Neural cell (in vitro differentiated cells): ENCODE results near the gene POLE. TPM values are rescaled to one million over a fixed set of nuclear protein-coding genes. Genes with fewer than 3 reads are reported as not detected.

Experiments used
- H2AFZ ChIP-seq: fragments of 200-600, 300-800 bp; sonication (generic), shearing (Covaris generic); 2 replicates; pipeline ENCODE4 v1.6.0; 2014; ENCODE audit warnings: low read depth, mild to moderate bottlenecking, antibody characterized with exemption, low read length, moderate library complexity
- H3F3A ChIP-seq: fragments of 200-600 bp; shearing (Covaris generic); 2 replicates; pipeline ENCODE4 v1.6.1; 2016; ENCODE audit warnings: mild to moderate bottlenecking, moderate library complexity, mixed read lengths, antibody characterized with exemption, low read length; ENCODE audit not compliant: insufficient read depth, poor library complexity, severe bottlenecking
- H3K27ac ChIP-seq: fragments of 200-600, 300-800 bp; sonication (generic), shearing (Covaris generic); 2 replicates; pipeline ENCODE4 v1.5.1; 2014; ENCODE audit warnings: mild to moderate bottlenecking, low read length, moderate library complexity
- H3K27me3 ChIP-seq: fragments of 300-800, 200-600 bp; sonication (generic), shearing (Covaris generic); 2 replicates; pipeline ENCODE4 v1.6.0; 2014; ENCODE audit warnings: mild to moderate bottlenecking, low read depth, low read length, moderate library complexity; ENCODE audit not compliant: insufficient read depth
- H3K36me3 ChIP-seq: fragments of 300-800, 200-600 bp; sonication (generic), shearing (Covaris generic); 2 replicates; pipeline ENCODE4 v1.5.1; 2014; ENCODE audit warnings: mild to moderate bottlenecking, antibody characterized with exemption, low read length, moderate library complexity; ENCODE audit not compliant: insufficient read depth
- H3K4me2 ChIP-seq: fragments of 300-800, 200-600 bp; sonication (generic), shearing (Covaris generic); 2 replicates; pipeline ENCODE4 v1.6.0; 2014; ENCODE audit warnings: mild to moderate bottlenecking, low read length
- H3K4me3 ChIP-seq: fragments of 300-800, 200-600 bp; sonication (generic), shearing (Covaris generic); 2 replicates; pipeline ENCODE4 v1.5.1; 2014; ENCODE audit warnings: mild to moderate bottlenecking, low read length, moderate library complexity
- H3K79me2 ChIP-seq: fragments of 200-600 bp; shearing (Covaris generic); replicated peaks from 2 replicates; pipeline ENCODE4 v1.6.0; 2014; ENCODE audit warnings: mild to moderate bottlenecking, low read length, moderate library complexity; ENCODE audit not compliant: insufficient read depth
- H3K9ac ChIP-seq: fragments of 300-800, 200-600 bp; sonication (generic), shearing (Covaris generic); 2 replicates; pipeline ENCODE4 v1.6.1; 2016; ENCODE audit warnings: mild to moderate bottlenecking, low read length, mixed read lengths
- H3K9me2 ChIP-seq: fragments of 200-600 bp; shearing (Covaris generic); 2 replicates; pipeline ENCODE4 v1.6.1; 2016; ENCODE audit warnings: mild to moderate bottlenecking, low read length, mixed read lengths; ENCODE audit not compliant: insufficient read depth
- H3K9me3 ChIP-seq: fragments of 200-600, 300-800 bp; sonication (generic), shearing (Covaris generic); 2 replicates; pipeline ENCODE4 v1.6.1; 2016; ENCODE audit warnings: mild to moderate bottlenecking, mixed run types, low read length, moderate library complexity, mixed read lengths
- H4K20me1 ChIP-seq: fragments of 200-600 bp; shearing (Covaris generic); 2 replicates; pipeline ENCODE4 v1.6.1; 2016; ENCODE audit warnings: mild to moderate bottlenecking, mixed run types; ENCODE audit not compliant: insufficient read depth
- CTCF ChIP-seq: fragments of 450-650 bp; IDR thresholded peaks from 2 replicates; pipeline ENCODE4 v1.5.1; 2014; ENCODE audit warnings: antibody characterized with exemption, mild to moderate bottlenecking, moderate library complexity; ENCODE audit not compliant: poor library complexity, severe bottlenecking
- EP300 ChIP-seq: fragments of 450-650 bp; conservative IDR thresholded peaks from 2 replicates; pipeline ENCODE4 v1.6.1; 2014; ENCODE audit warnings: antibody characterized with exemption, mild to moderate bottlenecking, moderate library complexity; ENCODE audit not compliant: poor library complexity, severe bottlenecking
- EZH2 ChIP-seq: fragments of 200-600, 300-800 bp; shearing (Covaris generic), sonication (generic); IDR thresholded peaks from 2 replicates; pipeline ENCODE4 v1.6.1; 2014; ENCODE audit warnings: antibody characterized with exemption, low read length, borderline replicate concordance, mild to moderate bottlenecking; ENCODE audit not compliant: insufficient read depth, poor library complexity, severe bottlenecking
- MXI1 ChIP-seq: fragments of 450-650 bp; conservative IDR thresholded peaks from 2 replicates; pipeline ENCODE4 v1.6.1; 2014; ENCODE audit warnings: antibody characterized with exemption, mild to moderate bottlenecking; ENCODE audit not compliant: poor library complexity, severe bottlenecking
- POLR2AphosphoS5 ChIP-seq: IDR thresholded peaks from 2 replicates; pipeline ENCODE4 v1.6.1; 2012
- RAD21 ChIP-seq: fragments of 450-650 bp; conservative IDR thresholded peaks from 2 replicates; pipeline ENCODE4 v1.6.1; 2014; ENCODE audit warnings: antibody characterized with exemption, mild to moderate bottlenecking, moderate library complexity
- SMC3 ChIP-seq: fragments of 450-650 bp; conservative IDR thresholded peaks from 2 replicates; pipeline ENCODE4 v1.6.1; 2014; ENCODE audit warnings: antibody characterized with exemption, mild to moderate bottlenecking, moderate library complexity; ENCODE audit not compliant: poor library complexity
- TAF1 ChIP-seq: IDR thresholded peaks from 2 replicates; pipeline ENCODE4 v1.6.1; 2012; ENCODE audit warnings: low read depth
- polyA plus RNA-seq: library from polyadenylated mRNA; depleted of rRNA; stranded (reverse); fragments of >200 nt; gene quantifications from 2 replicates; pipeline ENCODE4 v1.2.3, GENCODE V29; 2014
- TF ChIP-seq, protein P1 (sequence below): IDR thresholded peaks from 2 replicates; pipeline ENCODE4 v1.6.1; 2012; ENCODE audit warnings: borderline replicate concordance

The POLE gene
- polyA plus RNA-seq, 1 donor from 2014 or later: 8.5 TPM

DNA sequence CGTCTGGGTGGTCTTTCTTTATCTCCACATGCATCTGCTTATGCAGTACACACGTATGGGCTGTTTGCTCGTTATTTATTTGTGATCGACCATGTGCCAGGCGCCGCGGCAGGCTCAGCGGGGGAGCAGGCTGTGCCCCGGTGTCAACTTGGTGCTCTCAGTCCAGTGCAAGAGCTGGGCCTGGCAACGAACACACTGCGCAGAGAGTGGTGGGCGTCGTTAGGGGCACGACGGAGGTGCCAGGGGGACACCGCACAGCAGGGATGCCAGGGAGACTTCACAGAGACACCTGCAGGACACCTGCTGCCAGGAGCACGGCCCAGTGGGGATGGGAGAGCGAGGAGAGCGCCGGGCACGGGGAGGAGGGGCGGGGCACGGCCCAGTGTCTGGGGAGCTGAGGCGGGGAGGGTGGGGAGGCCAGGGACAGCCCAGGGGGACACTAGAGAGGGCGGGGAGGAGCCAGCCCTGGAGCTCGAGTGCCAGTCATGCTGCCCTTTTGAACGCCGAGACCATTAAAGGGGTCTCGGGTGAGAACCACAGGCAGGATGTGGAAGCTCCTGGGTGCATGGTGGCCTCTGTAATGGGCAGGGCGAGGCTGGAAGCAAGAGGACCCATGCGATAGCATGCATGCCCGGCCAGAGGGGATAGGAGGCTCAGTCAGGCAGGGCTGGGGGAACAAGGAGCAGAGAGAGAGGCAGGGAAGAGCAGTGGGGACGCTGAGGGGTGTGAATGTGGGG is 76.1 kb downstream of the POLE start:
- Histone ChIP-seq H3K4me3 (no peak overlapping the region), H3K27ac (no peak overlapping the region), H3K9me3 (no peaks in the 10 kb centered on the region), H3K9ac (no peak overlapping the region), H3K4me2 (no peak overlapping the region), H3K36me3 (no peaks in the 10 kb centered on the region), H4K20me1 (no peaks in the 10 kb centered on the region), H3K79me2 (no peaks in the 10 kb centered on the region), H3K27me3 (peaks cover 8% of the 10 kb centered on the region), H3F3A (no peaks in the 10 kb centered on the region), H2AFZ (no peak overlapping the region), H3K9me2 (no peaks in the 10 kb centered on the region)
- TF ChIP-seq, protein P1, sequence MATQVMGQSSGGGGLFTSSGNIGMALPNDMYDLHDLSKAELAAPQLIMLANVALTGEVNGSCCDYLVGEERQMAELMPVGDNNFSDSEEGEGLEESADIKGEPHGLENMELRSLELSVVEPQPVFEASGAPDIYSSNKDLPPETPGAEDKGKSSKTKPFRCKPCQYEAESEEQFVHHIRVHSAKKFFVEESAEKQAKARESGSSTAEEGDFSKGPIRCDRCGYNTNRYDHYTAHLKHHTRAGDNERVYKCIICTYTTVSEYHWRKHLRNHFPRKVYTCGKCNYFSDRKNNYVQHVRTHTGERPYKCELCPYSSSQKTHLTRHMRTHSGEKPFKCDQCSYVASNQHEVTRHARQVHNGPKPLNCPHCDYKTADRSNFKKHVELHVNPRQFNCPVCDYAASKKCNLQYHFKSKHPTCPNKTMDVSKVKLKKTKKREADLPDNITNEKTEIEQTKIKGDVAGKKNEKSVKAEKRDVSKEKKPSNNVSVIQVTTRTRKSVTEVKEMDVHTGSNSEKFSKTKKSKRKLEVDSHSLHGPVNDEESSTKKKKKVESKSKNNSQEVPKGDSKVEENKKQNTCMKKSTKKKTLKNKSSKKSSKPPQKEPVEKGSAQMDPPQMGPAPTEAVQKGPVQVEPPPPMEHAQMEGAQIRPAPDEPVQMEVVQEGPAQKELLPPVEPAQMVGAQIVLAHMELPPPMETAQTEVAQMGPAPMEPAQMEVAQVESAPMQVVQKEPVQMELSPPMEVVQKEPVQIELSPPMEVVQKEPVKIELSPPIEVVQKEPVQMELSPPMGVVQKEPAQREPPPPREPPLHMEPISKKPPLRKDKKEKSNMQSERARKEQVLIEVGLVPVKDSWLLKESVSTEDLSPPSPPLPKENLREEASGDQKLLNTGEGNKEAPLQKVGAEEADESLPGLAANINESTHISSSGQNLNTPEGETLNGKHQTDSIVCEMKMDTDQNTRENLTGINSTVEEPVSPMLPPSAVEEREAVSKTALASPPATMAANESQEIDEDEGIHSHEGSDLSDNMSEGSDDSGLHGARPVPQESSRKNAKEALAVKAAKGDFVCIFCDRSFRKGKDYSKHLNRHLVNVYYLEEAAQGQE: no peak
- no peak for TF ChIP-seq MXI1
- no peak for TF ChIP-seq EP300
- no peak for TF ChIP-seq RAD21
- TF ChIP-seq EZH2: no peak
- TF ChIP-seq TAF1: no peak
- no peak for TF ChIP-seq SMC3
- TF ChIP-seq CTCF: no peak
- TF ChIP-seq POLR2AphosphoS5: no peak

GRCh38 chr12:132610051-132610759 is 76.9 kb downstream of the POLE start, which contains the start of gene LRCOL1:
LRCOL1 (minus strand) TSS chr12:132610582; CDS start chr12:132606251, 4,331 bp downstream.
- no peak within 1 kb of the TSS for H2AFZ ChIP-seq
- peaks cover 1% of the 10 kb centered on the region for H3K27me3 ChIP-seq
- H3K79me2 ChIP-seq: no peaks in the 10 kb centered on the region
- H3F3A ChIP-seq: no peaks in the 10 kb centered on the region
- H3K9me3 ChIP-seq: no peaks in the 10 kb centered on the region
- H4K20me1 ChIP-seq: no peaks in the 10 kb centered on the region
- no peaks in the 10 kb centered on the region for H3K36me3 ChIP-seq
- no peaks in the 10 kb centered on the region for H3K9me2 ChIP-seq
- no peak for TF ChIP-seq EP300
- TF ChIP-seq, protein P1: no peak
- no peak for TF ChIP-seq MXI1
- TF ChIP-seq SMC3: no peak
- no peak for TF ChIP-seq RAD21
- no peak for TF ChIP-seq EZH2
- TF ChIP-seq CTCF: no peak
- no peak for TF ChIP-seq TAF1
- no peak for TF ChIP-seq POLR2AphosphoS5
- H3K27ac ChIP-seq: no peak within 1 kb of the TSS
- no peak within 1 kb of the TSS for H3K4me3 ChIP-seq
- no peak within 1 kb of the TSS for H3K9ac ChIP-seq
- H3K4me2 ChIP-seq: no peak within 1 kb of the TSS
